ENCODE measurements around the gene ZSCAN10.

The ZSCAN10 gene

GRCh38 chr16:3143189-3143588 lies 44.1 kb upstream of the ZSCAN10 start:
- Histone ChIP-seq H3K9ac (no peak overlapping the region), H3K4me2 (ENCODE audit: low read length) (peak overlapping the region; percentile 50), H3K4me3 (ENCODE audit: low read depth, low read length) (no peak overlapping the region), H2AFZ (peak overlapping the region; percentile 72), H3K36me3 (ENCODE audit: control insufficient read depth, insufficient read depth, low read length) (no peaks in the 10 kb centered on the region), H3K9me3 (ENCODE audit: control insufficient read depth, low read length) (no peaks in the 10 kb centered on the region), H3K4me1 (peaks cover 25% of the 10 kb centered on the region), H3K27me3 (ENCODE audit: control insufficient read depth, insufficient read depth, low read length) (no peaks in the 10 kb centered on the region), H3K27ac (peak overlapping the region; percentile 84), H3K79me2 (no peaks in the 10 kb centered on the region)
- TF ChIP-seq CTCF (IDR thresholded peaks at IDR 0.05), result no peak

- Histone ChIP-seq H3K4me3 (ENCODE audit: low read depth, low read length) (no peak overlapping the region), H3K36me3 (ENCODE audit: control insufficient read depth, insufficient read depth, low read length) (no peaks in the 10 kb centered on the region), H3K9ac (no peak overlapping the region), H3K4me2 (ENCODE audit: low read length) (no peak overlapping the region), H3K27ac (peak overlapping the region; percentile 84), H3K9me3 (ENCODE audit: control insufficient read depth, low read length) (no peaks in the 10 kb centered on the region), H3K79me2 (no peaks in the 10 kb centered on the region), H2AFZ (no peak overlapping the region), H3K4me1 (peaks cover 25% of the 10 kb centered on the region), H3K27me3 (ENCODE audit: control insufficient read depth, insufficient read depth, low read length) (no peaks in the 10 kb centered on the region)
- no peak for TF ChIP-seq CTCF (IDR thresholded peaks at IDR 0.05)
Measured at GRCh38 chr16:3142770-3143169, 43.7 kb upstream of the ZSCAN10 start.

GRCh38 chr16:3142327-3142726 lies 43.2 kb upstream of the ZSCAN10 start:
- Histone ChIP-seq H3K4me3 (ENCODE audit: low read depth, low read length) (no peak overlapping the region), H2AFZ (no peak overlapping the region), H3K9me3 (ENCODE audit: control insufficient read depth, low read length) (no peaks in the 10 kb centered on the region), H3K9ac (no peak overlapping the region), H3K27me3 (ENCODE audit: control insufficient read depth, insufficient read depth, low read length) (no peaks in the 10 kb centered on the region), H3K27ac (no peak overlapping the region), H3K4me1 (peaks cover 25% of the 10 kb centered on the region), H3K79me2 (no peaks in the 10 kb centered on the region), H3K4me2 (ENCODE audit: low read length) (no peak overlapping the region), H3K36me3 (ENCODE audit: control insufficient read depth, insufficient read depth, low read length) (no peaks in the 10 kb centered on the region)
- no peak for TF ChIP-seq CTCF (IDR thresholded peaks at IDR 0.05)

GRCh38 chr16:3141781-3142311 lies 42.8 kb upstream of the ZSCAN10 start:
- no peak overlapping the region for H3K27ac ChIP-seq
- no peak overlapping the region for H3K4me3 ChIP-seq (ENCODE audit: low read depth, low read length)
- TF ChIP-seq CTCF (IDR thresholded peaks at IDR 0.05), result no peak
- H3K4me2 ChIP-seq (ENCODE audit: low read length), result no peak overlapping the region
- H3K4me1 ChIP-seq, result peaks cover 25% of the 10 kb centered on the region
- H3K9me3 ChIP-seq (ENCODE audit: control insufficient read depth, low read length), result no peaks in the 10 kb centered on the region
- H2AFZ ChIP-seq, result no peak overlapping the region
- no peak overlapping the region for H3K9ac ChIP-seq
- H3K79me2 ChIP-seq, result no peaks in the 10 kb centered on the region
- no peaks in the 10 kb centered on the region for H3K36me3 ChIP-seq (ENCODE audit: control insufficient read depth, insufficient read depth, low read length)
- no peaks in the 10 kb centered on the region for H3K27me3 ChIP-seq (ENCODE audit: control insufficient read depth, insufficient read depth, low read length)

Measured in parathyroid adenoma (tissue), 2 donors.